GM04504 (cell line): Measurements from ENCODE around the gene PPTC7.
A peak's percentile ranks its signal among the peaks of the same experiment; 100 is the strongest.
"Not testable (repeated sequence)": the region's sequence is repeated elsewhere in the genome, so short reads cannot be mapped to it uniquely, and the experiment has no call there.

Source experiments
- DNase-seq: peaks from one replicate; pipeline ENCODE4 v3.0.0-alpha.2; 2012; ENCODE audit warnings: low read depth

The PPTC7 gene

DNA sequence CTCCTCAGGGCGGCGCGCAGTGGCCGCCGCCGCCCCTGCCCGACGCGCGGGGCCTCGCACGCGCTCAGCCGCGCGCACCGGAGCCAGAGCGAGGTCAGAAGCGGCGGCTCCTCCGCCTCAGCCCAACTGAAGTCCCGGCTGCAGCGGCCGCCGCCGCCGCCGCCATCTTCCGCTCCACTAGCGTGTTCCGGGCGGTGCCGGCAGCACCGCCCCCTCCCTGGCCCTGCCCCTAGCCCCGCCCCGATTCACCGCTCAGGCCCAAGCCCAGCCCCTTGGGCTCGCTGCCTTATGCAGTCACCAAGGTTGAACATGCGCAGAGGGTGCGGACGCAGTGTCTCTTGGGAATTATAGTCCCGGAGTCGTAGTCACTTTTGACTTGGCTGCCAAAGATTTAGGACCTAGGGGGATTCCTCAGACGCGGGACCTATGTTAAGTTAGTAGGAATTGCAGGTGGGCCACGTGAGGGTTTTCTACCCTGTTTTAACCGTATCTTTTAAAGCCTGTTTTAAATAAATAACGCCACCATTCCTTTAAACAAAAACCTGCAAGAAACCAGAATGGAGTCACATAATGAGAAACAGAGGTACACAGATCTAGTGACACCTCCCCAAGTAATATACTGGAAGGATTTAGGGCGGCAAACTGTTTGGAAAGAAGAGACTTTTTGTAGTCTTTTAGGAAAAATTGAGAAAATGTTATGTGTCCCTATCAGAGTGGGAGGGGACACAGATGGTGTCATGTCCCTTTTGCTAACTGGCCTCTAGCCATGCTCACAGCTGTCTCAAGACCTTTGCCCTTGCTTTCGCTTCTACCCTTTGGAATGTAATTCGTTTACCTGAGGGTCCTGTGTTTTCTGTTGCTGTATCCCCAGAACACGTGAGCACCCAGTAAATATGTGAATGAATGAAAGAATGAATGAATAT lies at the start of gene PPTC7:
Gene PPTC7 (minus strand): TSS at position 182 of the 923 bp plus-strand sequence. CDS start 287 bp downstream, outside the sequence.
- DNase-seq = peak; percentile 91

DNA sequence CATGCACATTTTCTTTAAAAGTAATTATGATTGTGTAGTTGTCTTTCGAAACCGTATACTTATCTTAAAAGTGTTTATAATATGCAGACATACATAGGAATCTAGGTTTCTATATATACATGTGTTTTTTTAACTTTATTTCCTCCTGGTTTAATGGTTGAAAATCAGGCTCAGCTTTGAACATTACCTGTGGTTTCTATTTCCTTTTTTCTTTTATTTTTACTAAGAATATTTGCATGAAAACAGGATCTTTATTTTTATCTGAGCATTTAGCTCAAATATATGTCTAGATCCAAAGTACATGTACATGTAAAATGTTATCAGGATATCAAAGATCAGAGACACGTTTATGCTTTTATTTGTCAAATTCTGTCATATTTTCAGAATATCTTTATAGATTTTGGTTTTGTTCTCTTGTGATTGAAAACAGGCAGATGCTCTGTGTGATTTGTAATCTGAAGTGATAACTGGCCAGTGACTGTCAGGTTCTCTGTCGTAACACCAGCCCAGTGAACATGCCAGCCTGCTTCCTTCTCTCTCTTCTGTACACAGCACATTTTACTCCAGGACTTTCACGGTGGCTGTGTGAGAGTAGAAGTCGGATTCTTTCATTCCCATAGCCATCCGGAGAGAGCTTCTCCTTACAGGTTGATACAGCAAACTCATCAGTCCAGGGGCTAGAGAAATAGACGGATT lies 44.5 kb upstream of the PPTC7 start:
- no peak for DNase-seq

- DNase-seq = no peak
Measured at GRCh38 chr12:110622582-110622981, 39.5 kb upstream of the PPTC7 start.

DNA sequence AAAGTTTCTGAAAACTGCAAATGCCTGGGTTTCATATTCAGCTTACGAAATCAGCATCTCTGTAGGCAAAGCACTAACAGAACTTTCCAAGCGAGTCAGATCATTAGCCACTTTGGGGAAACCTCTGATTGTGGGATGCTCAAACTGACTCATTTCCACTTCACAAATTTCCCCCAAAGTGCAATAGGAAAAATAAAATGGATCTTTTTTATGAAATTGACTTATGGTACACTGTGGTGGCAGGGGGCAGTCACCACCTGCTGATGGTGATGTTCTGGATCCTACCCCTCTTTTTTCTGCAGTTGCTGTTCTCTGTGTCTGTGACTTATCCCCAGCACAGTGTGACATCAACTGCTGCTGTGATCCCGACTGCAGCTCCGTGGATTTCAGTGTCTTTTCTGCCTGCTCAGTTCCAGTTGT lies 36.4 kb upstream of the PPTC7 start:
- no peak for DNase-seq

DNA sequence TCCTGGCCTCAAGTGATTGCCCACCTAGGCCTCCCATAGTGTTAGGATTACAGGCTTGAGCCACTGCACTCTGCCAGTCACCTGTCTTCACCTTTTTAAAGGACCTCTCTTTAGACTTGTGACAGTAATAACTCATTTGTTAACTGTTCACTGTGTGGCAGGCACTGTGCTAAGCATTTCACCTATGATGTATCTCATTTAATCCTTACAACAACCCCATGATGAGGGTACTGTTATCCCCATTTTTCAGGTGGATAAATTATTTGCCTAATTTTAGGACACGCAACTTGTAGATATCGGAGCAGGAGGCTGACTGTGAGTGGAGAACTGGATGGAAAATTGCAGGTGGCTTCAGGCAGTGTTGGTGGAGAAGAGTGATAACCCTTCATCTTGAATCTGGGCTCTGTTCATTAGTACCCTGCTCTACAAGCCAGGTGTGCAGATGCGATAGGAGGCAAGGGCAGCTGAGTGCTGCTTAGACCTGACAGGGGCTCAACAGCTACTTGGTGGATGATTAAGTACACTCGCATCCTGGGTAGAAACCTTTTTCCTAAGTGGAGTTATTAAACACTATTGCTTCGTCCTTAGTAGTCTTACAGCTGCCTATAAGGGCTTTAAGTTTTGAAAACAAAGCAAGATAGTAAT lies 33.5 kb upstream of the PPTC7 start:
- DNase-seq = no peak

- no peak for DNase-seq
Measured at GRCh38 chr12:110615171-110615570, 32.1 kb upstream of the PPTC7 start.

DNA sequence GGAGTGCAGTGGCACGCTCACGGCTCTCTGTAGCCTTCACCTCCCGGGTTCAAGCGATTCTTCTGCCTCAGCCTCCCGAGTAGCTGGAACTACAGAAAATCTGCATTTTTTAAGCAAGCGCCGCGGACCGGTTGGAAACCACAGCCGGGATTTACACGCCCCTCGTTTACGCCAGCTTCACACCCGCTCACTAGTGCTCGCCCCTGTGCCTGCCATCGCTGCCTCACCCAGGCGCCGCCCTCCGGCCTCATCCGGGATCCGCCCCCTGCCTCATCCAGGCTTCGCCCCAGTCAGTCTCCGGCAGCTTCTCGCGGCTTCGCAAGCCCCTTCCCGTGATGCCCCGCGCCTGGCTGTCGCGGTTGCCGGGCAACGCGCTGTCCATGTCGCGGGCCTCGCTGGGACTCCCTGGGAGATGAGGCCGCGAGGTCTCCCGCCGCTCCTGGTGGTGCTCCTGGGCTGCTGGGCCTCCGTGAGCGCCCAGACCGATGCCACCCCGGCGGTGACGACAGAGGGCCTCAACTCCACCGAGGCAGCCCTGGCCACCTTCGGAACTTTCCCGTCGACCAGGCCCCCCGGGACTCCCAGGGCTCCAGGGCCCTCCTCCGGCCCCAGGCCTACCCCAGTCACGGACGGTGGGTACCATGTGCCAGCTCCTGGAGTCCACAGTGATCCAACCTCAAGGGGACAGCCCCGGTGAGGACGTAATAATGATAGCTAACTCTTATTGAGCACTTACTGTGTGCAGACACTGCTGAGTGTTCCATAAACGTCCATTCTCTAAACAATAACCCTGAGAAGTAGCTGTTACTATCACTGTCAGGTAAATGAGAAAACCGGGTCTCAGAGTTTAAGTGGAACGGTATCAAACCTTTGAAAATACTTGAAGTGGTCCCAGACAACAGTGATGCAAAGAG lies 30.9 kb upstream of the PPTC7 start, which contains the start of gene TCTN1:
Gene TCTN1 (plus strand): TSS at position 359 of the 914 bp plus-strand sequence. CDS start 54 bp downstream, at position 413.
- DNase-seq = peak; percentile 84

- no peak for DNase-seq
Measured at GRCh38 chr12:110613071-110613770, 30.1 kb upstream of the PPTC7 start.

- no peak for DNase-seq
Measured at GRCh38 chr12:110606253-110606611, 23.1 kb upstream of the PPTC7 start.

DNA sequence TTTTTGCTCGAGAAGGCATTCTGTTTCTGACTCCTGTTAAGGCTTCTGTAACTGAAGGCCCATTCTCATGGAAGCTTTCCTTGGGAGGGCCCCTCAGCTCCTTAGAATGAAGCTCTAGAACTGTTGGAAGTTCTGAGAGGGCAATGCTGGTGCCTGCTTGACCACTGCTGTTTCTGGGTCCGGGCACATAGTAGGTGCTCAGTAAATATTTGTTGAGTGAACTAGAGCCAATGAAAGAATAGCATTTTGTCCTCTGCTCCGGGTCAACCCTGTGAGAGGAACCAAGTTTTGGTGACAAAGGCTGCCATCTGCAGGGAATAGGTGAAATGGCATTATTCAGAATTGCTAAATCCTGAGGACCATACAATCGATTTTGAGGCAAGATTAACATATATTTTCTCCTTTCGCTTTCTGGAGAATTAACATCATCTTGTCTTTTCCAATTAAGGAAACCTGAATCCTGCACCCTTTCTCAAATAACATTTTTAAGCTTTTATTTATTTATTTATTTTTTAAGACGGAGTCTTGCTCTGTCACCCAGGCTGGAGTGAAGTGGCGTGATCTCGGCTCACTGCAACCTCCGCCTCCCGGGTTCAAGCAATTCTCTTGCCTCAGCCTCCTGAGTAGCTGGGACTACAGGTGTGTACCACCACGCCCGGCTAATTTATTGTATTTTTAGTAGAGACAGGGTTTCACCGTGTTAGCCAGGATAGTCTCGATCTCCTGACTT lies 19.1 kb upstream of the PPTC7 start:
- not testable (repeated sequence) for DNase-seq

DNA sequence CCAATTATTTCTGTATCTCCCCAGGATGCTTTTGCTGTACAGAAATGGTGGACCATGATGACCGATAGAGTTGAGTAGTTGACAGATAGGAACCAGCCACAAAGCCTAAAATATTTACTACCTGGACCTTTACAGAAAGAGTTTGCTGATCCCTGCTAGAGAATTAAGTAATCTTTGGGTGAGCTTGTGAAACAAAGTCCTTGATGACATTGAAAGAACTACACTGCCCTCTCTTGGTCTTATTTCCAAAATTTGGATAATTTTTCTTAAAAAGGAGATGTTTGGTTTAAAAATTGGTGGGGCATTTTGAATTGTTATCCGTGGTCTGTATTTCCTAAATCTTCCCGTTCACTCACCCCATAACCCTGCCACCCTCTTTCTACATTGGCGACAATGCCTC lies 17.1 kb upstream of the PPTC7 start:
- DNase-seq = no peak

- no peak for DNase-seq
Measured at GRCh38 chr12:110599334-110599733, 16.2 kb upstream of the PPTC7 start.

- no peak for DNase-seq
Measured at GRCh38 chr12:110597885-110598284, 14.8 kb upstream of the PPTC7 start.

DNA sequence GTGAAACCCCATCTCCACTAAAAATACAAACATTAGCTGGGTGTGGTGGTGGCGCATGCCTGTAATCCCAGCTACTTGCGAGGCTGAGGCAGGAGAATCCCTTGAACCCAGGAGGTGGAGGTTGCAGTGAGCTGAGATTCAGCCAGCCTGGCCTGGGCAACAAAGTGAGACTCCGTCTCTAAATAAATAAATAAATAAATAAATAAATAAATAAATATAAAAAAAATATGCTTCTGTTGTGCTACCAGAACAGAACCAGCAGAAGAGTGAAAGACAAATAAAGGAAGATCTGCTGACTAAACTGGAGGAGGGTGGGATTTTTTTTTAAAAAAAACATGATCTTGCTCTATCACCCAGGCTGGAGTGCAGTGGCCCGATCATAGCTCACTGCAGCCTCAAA lies 9.8 kb upstream of the PPTC7 start:
- DNase-seq = not testable (repeated sequence)

- DNase-seq = no peak
Measured at GRCh38 chr12:110592078-110592477, 9.0 kb upstream of the PPTC7 start.

DNA sequence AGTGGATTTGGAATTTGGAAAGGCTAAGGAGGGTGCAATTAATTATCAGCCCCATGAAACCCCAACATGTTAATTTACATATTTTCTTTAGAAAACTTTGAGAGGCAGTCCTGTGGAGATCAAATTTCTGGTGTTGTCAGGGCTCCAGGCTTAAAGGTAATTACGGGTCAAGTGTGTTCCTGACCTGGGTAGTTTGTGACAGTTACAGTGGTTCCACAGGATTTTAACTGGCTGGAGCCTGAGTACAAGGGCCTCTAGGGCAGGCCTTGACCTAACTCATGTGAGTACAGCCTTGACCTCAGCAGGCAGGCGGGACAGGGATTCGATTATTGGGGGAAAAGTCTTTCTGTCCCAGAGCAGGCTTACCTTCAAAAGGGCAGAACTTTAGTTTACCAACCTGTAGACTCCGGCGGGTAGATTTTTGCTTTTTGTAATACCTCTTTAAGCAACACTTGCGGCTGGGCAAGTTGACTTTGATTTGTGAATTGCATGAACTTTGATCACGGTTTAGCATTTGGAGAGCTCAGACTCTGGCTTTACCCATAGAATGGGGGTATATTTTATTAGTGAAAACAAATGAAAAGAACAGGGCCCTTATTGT lies 8.4 kb upstream of the PPTC7 start:
- DNase-seq = no peak

GRCh38 chr12:110590806-110591326 lies 7.7 kb upstream of the PPTC7 start:
- DNase-seq = peak; percentile 52

GRCh38 chr12:110590059-110590458 lies 6.9 kb upstream of the PPTC7 start:
- DNase-seq = no peak

GRCh38 chr12:110587102-110587501 lies 4.0 kb upstream of the PPTC7 start:
- DNase-seq = not testable (repeated sequence)
